ENCODE data around the gene IARS2. TPM values are rescaled to one million over a fixed set of nuclear protein-coding genes. Genes with fewer than 3 reads are reported as not detected.

IARS2 gene
- total and polyA plus RNA-seq, 8 donors = 7.6 to 30.5 (median 20.6) TPM

- Histone ChIP-seq H3K4me1 (no peaks in the 10 kb centered on the region), H3K9me3 (no peaks in the 10 kb centered on the region), H3K27me3 (no peaks in the 10 kb centered on the region), H3K36me3 (peaks cover 0 to 28% (median 0%) of the 10 kb centered on the region in 3 donors), H3K4me3 (no peak overlapping the region), H3K27ac (no peak overlapping the region)
- FAIRE-seq (no peak), ATAC-seq (no peak), DNase-seq (no peak)
- WGBS, 2 donors = 83 to 87% methylated on average over 5 of the region's 5 CpGs
- intact Hi-C loops (cut with DNase I) = no loop called here
- TF ChIP-seq CTCF (IDR thresholded peaks at IDR 0.05) = no peak
These were observed 50.1 kb downstream of the IARS2 start for GRCh38 chr1:220144051-220144450.

GRCh38 chr1:220149742-220150141 is 55.8 kb downstream of the IARS2 start:
- Histone ChIP-seq H3K36me3 (peaks cover 0 to 7% (median 0%) of the 10 kb centered on the region in 3 donors), H3K9me3 (no peaks in the 10 kb centered on the region), H3K27me3 (no peaks in the 10 kb centered on the region), H3K27ac (no peak overlapping the region), H3K4me3 (no peak overlapping the region), H3K4me1 (no peaks in the 10 kb centered on the region)
- WGBS, 2 donors = 81 to 84% methylated on average over 1 of the region's 1 CpG
- FAIRE-seq = peak; percentile 53
- DNase-seq = no peak
- peak in 1 of 4 donors; percentile 12 for ATAC-seq
- no peak for TF ChIP-seq CTCF (IDR thresholded peaks at IDR 0.05)
- intact Hi-C loops (cut with DNase I) = no loop called here

GRCh38 chr1:220151454-220151853 is 57.5 kb downstream of the IARS2 start:
- no peak for TF ChIP-seq CTCF (IDR thresholded peaks at IDR 0.05)
- Histone ChIP-seq H3K27me3 (no peaks in the 10 kb centered on the region), H3K9me3 (no peaks in the 10 kb centered on the region), H3K4me1 (no peaks in the 10 kb centered on the region), H3K27ac (no peak overlapping the region), H3K4me3 (no peak overlapping the region), H3K36me3 (peaks cover 0 to 3% (median 0%) of the 10 kb centered on the region in 3 donors)
- no peak for DNase-seq
- intact Hi-C loops (cut with DNase I) = no loop called here
- peak in 3 of 4 donors; percentile 35 to 48 (median 39) for ATAC-seq
- no peak for FAIRE-seq
- 67 to 68% methylated on average over 3 of the region's 3 CpGs for WGBS, 2 donors

- ATAC-seq (no peak), FAIRE-seq (no peak), DNase-seq (no peak)
- H3K27ac ChIP-seq = no peak overlapping the region
- H3K36me3 ChIP-seq = peaks cover 0 to 19% (median 3%) of the 10 kb centered on the region in 3 donors
- no peaks in the 10 kb centered on the region for H3K9me3 ChIP-seq
- TF ChIP-seq CTCF (IDR thresholded peaks at IDR 0.05) = no peak
- H3K4me3 ChIP-seq = no peak overlapping the region
- intact Hi-C loops (cut with DNase I) = no loop called here
- H3K4me1 ChIP-seq = no peaks in the 10 kb centered on the region
- no peaks in the 10 kb centered on the region for H3K27me3 ChIP-seq
These were observed 59.2 kb downstream of the IARS2 start for GRCh38 chr1:220153147-220153546.

- H3K27me3 ChIP-seq = no peaks in the 10 kb centered on the region
- no peak overlapping the region for H3K4me3 ChIP-seq
- H3K36me3 ChIP-seq = peaks cover 0 to 23% (median 3%) of the 10 kb centered on the region in 3 donors
- no peak for TF ChIP-seq CTCF (IDR thresholded peaks at IDR 0.05)
- FAIRE-seq = no peak
- H3K27ac ChIP-seq = no peak overlapping the region
- 92 to 96% methylated on average over 4 of the region's 4 CpGs for WGBS, 2 donors
- no peak for ATAC-seq
- no peaks in the 10 kb centered on the region for H3K4me1 ChIP-seq
- no peaks in the 10 kb centered on the region for H3K9me3 ChIP-seq
- no peak for DNase-seq
- intact Hi-C loops (cut with DNase I) = no loop called here
These were observed 62.8 kb downstream of the IARS2 start for GRCh38 chr1:220156620-220157146.

Measured in pancreas (tissue), 10 donors.